ENCODE data around the gene HIRA.

HIRA gene

DNA sequence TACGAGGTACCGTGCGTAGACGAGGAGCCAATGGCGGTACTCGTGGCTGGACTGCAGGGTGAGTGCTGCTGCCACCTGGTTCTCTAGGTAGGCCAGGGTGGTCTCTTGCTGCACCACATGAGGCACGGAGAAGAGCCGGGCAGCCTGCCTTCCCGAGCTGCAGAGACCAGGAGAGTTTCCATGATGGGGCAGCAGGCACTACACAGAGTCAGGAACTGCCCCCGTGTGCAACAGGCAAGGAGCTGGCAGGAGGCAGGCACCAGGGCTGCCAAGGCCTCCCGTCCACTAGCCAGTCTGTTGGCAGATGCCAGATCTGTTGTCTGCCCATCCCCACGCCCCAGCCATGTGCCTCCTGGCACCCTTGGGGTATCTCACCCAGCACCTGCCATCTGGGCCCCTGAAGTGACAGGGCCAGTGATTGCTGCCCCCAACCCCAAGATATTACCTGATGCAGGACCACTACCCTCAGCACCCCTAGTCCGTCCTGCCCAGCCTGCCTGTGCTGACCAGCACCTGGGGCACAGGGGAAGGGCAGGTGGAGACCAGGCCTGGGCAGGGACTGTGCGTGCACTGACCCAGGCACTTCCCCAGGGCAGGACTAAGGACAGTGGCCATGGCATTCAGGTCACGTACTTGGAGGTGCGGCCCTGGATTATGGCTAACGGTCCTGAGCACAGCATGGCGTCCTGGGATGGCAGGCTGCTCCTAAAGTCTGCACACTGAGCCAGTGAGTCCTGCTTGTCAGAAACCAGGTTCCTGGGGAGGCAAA is 78.0 kb downstream of the HIRA start:
- no peak for TF ChIP-seq CTCF (IDR thresholded peaks at IDR 0.05; ENCODE audit: low read depth, low read length, missing control alignments)
- no peak overlapping the region for H3K4me3 ChIP-seq (replicated peaks; ENCODE audit: low read depth, low read length)
- no peak for DNase-seq (ENCODE audit: extremely low read depth, low read depth)

- no peak overlapping the region for H3K4me3 ChIP-seq (replicated peaks; ENCODE audit: low read depth, low read length)
- DNase-seq (ENCODE audit: extremely low read depth, low read depth), result no peak
- no peak for TF ChIP-seq CTCF (IDR thresholded peaks at IDR 0.05; ENCODE audit: low read depth, low read length, missing control alignments)
Observed at GRCh38 chr22:19352766-19353165, 78.8 kb downstream of the HIRA start.

DNA sequence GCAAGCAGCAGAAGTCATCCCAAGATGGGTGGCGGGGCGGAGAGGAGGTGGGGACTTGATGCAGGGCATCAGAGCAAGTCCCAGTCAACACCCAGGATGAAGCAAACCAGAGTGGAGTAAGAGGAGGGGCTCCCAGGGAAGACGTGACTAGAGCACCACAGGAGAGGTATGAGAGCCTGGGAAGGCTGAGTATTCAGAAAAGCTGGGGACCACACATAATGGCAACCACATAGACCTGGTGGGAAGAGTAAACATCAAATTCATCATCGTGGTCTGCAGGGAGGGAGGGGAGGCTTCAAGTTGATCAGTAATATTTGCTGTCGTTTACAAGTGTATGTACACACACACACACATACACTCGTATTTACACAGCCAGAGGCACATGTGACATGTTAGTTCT is 79.3 kb downstream of the HIRA start:
- H3K4me3 ChIP-seq (replicated peaks; ENCODE audit: low read depth, low read length), result no peak overlapping the region
- no peak for TF ChIP-seq CTCF (IDR thresholded peaks at IDR 0.05; ENCODE audit: low read depth, low read length, missing control alignments)
- DNase-seq (ENCODE audit: extremely low read depth, low read depth), result no peak

GRCh38 chr22:19351604-19352003 is 79.9 kb downstream of the HIRA start:
- no peak overlapping the region for H3K4me3 ChIP-seq (replicated peaks; ENCODE audit: low read depth, low read length)
- no peak for DNase-seq (ENCODE audit: extremely low read depth, low read depth)
- TF ChIP-seq CTCF (IDR thresholded peaks at IDR 0.05; ENCODE audit: low read depth, low read length, missing control alignments), result no peak

GRCh38 chr22:19350947-19351346 is 80.6 kb downstream of the HIRA start:
- no peak for DNase-seq (ENCODE audit: extremely low read depth, low read depth)
- H3K4me3 ChIP-seq (replicated peaks; ENCODE audit: low read depth, low read length), result no peak overlapping the region
- no peak for TF ChIP-seq CTCF (IDR thresholded peaks at IDR 0.05; ENCODE audit: low read depth, low read length, missing control alignments)

GRCh38 chr22:19350476-19350859 is 81.1 kb downstream of the HIRA start:
- no peak for DNase-seq (ENCODE audit: extremely low read depth, low read depth)
- no peak overlapping the region for H3K4me3 ChIP-seq (replicated peaks; ENCODE audit: low read depth, low read length)
- no peak for TF ChIP-seq CTCF (IDR thresholded peaks at IDR 0.05; ENCODE audit: low read depth, low read length, missing control alignments)

Data from HFF-Myc (cell line).